ENCODE measurements around the gene PAX6.

PAX6 gene

GRCh38 chr11:31817621-31818424 lies 6.7 kb upstream of the PAX6 start:
- ChIA-PET CTCF (no interaction called here), POLR2A (interaction anchor here (1.5 kb wide), 1 partner anchor 9 kb away, joined by 3 read pairs; no protein-coding TSS in a partner anchor)
- DNase-seq (ENCODE audit: extremely low spot score), result no peak
- TF ChIP-seq, protein P1, sequence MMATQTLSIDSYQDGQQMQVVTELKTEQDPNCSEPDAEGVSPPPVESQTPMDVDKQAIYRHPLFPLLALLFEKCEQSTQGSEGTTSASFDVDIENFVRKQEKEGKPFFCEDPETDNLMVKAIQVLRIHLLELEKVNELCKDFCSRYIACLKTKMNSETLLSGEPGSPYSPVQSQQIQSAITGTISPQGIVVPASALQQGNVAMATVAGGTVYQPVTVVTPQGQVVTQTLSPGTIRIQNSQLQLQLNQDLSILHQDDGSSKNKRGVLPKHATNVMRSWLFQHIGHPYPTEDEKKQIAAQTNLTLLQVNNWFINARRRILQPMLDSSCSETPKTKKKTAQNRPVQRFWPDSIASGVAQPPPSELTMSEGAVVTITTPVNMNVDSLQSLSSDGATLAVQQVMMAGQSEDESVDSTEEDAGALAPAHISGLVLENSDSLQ (IDR thresholded peaks at IDR 0.05), result no peak
- TF ChIP-seq FOXM1 (IDR thresholded peaks at IDR 0.05; ENCODE audit: borderline replicate concordance) (no peak), CTBP1 (IDR thresholded peaks at IDR 0.05; ENCODE audit: borderline replicate concordance) (no peak), NFRKB (IDR thresholded peaks at IDR 0.05) (no peak), ZNF384 (IDR thresholded peaks at IDR 0.05) (no peak), TARDBP (IDR thresholded peaks at IDR 0.05) (no peak), LEF1 (IDR thresholded peaks at IDR 0.05; ENCODE audit: borderline replicate concordance) (no peak), L3MBTL2 (conservative IDR thresholded peaks at IDR 0.05) (no peak), FOXA1 (IDR thresholded peaks at IDR 0.05) (no peak), ELF4 (IDR thresholded peaks at IDR 0.05) (no peak), BHLHE40 (IDR thresholded peaks at IDR 0.05; ENCODE audit: borderline replicate concordance) (no peak), SUZ12 (IDR thresholded peaks at IDR 0.05) (no peak), ARNT (IDR thresholded peaks at IDR 0.05) (no peak), HDGF (IDR thresholded peaks at IDR 0.05; ENCODE audit: borderline replicate concordance) (no peak), FOXK2 (IDR thresholded peaks at IDR 0.05) (no peak), SP1 (IDR thresholded peaks at IDR 0.05) (no peak)

DNA sequence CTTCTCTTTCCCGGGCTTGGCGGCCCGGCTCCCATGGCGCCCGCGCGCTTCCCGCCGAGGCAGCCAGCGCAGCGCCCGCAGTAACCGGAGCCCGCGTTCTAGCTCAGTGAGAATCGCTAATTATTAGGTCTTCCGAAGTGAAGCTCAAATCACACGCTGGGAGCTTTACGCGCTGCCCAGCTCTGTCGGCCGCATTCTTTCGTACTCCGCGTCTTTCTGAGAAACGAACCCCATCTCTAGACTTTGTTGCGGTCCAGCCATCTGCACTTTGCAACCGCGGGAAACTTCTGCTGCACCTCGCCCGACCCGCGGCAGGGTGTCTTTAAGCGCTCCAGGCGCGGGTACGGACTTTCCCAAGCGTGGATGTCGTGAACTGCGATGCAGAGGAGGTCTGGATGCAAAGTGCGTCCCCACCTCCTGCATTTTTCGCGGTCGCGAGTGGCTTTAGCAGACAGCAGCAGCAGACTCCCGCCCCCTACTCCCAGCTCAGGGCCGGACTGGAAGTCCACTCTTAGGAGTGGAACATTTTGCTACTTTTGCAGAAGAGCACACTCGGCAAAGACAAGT lies 6.0 kb upstream of the PAX6 start:
- ChIA-PET POLR2A (interaction anchor here (1.2 kb wide), 1 partner anchor 447 kb away, joined by 4 read pairs; the partner anchor contains the start of genes DCDC1 and DNAJC24), CTCF (no interaction called here)
- peak; percentile 72 for TF ChIP-seq L3MBTL2 (conservative IDR thresholded peaks at IDR 0.05)
- TF ChIP-seq TARDBP (IDR thresholded peaks at IDR 0.05), result 0 out of 2 replicates have a peak, but pooled peaks have one; percentile 44
- TF ChIP-seq CTBP1 (IDR thresholded peaks at IDR 0.05; ENCODE audit: borderline replicate concordance), result no peak; the same call in 1 of the 2 replicates
- peak; percentile 51 for DNase-seq (ENCODE audit: extremely low spot score)

GRCh38 chr11:31816468-31817053 lies 5.4 kb upstream of the PAX6 start:
- ChIA-PET CTCF (no interaction called here), POLR2A (interaction anchor here (0.6 to 1.2 kb wide), 2 partner anchors 42 to 447 kb away, joined by 3 to 4 read pairs; partner anchors contain the start of genes DCDC1 and DNAJC24)
- peak; percentile 55 for DNase-seq (ENCODE audit: extremely low spot score)
- TF ChIP-seq CTBP1 (IDR thresholded peaks at IDR 0.05; ENCODE audit: borderline replicate concordance) (peak; percentile 66), SP1 (IDR thresholded peaks at IDR 0.05) (no peak)
- TF ChIP-seq, protein P1 (IDR thresholded peaks at IDR 0.05), result peak; percentile 92

DNA sequence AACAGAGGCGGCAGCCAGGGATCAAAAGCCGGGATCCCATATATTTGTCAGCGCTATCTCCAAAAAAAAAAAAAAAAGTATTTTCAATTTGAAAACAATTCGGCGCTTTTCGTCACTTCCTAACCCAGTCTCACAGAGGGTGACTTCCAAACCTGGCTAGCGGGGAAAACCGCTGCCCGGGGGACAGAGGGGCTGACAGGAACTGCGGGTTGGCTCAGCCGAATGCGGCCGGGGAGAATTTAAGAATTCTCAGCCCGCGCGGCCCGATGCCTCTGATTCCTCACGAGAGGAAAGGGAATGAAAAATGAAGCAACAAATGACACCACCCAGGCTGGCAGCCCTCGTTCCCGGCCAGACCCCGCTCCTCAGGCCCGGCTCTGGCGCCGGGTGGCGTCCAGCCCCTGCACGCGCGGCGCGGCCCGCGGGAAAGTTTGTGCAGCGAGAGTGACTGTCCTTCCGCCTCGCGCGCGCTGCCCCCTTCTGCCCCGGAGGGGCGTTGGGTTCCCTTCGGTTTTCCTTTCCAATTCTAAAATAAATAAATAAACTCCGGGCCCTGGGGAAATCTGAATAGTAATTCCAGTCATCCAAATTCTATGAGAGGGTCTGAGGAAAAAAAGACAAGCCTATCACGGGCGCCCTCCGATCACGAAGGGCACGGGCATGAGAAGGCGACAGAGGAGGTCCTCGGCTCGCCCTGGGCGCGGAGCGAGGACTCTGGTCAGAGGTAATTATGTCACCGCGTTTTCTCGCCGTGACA lies 4.8 kb upstream of the PAX6 start:
- DNase-seq (ENCODE audit: extremely low spot score), result peak; percentile 34
- TF ChIP-seq LEF1 (IDR thresholded peaks at IDR 0.05; ENCODE audit: borderline replicate concordance), result no peak
- no peak for TF ChIP-seq NFRKB (IDR thresholded peaks at IDR 0.05)
- TF ChIP-seq SP1 (IDR thresholded peaks at IDR 0.05), result no peak
- TF ChIP-seq L3MBTL2 (conservative IDR thresholded peaks at IDR 0.05), result peak; percentile 63
- no peak for TF ChIP-seq ARNT (IDR thresholded peaks at IDR 0.05)
- TF ChIP-seq FOXA1 (IDR thresholded peaks at IDR 0.05), result no peak
- TF ChIP-seq TARDBP (IDR thresholded peaks at IDR 0.05), result peak; percentile 24; the same call in 1 of the 2 replicates
- TF ChIP-seq ELF4 (IDR thresholded peaks at IDR 0.05), result no peak
- no peak for TF ChIP-seq FOXK2 (IDR thresholded peaks at IDR 0.05)
- TF ChIP-seq SUZ12 (IDR thresholded peaks at IDR 0.05), result no peak
- TF ChIP-seq HDGF (IDR thresholded peaks at IDR 0.05; ENCODE audit: borderline replicate concordance), result no peak
- TF ChIP-seq, protein P1 (IDR thresholded peaks at IDR 0.05), result no peak
- TF ChIP-seq BHLHE40 (IDR thresholded peaks at IDR 0.05; ENCODE audit: borderline replicate concordance), result no peak
- no peak for TF ChIP-seq CTBP1 (IDR thresholded peaks at IDR 0.05; ENCODE audit: borderline replicate concordance)
- ChIA-PET POLR2A (interaction anchor here (0.6 to 1.2 kb wide), 2 partner anchors 43 to 446 kb away, joined by 3 to 4 read pairs; partner anchors contain the start of genes DCDC1 and DNAJC24), CTCF (no interaction called here)

GRCh38 chr11:31814176-31814868 lies 3.2 kb upstream of the PAX6 start:
- ChIA-PET POLR2A (no interaction called here), CTCF (no interaction called here)
- TF ChIP-seq TARDBP (IDR thresholded peaks at IDR 0.05) (no peak), ARNT (IDR thresholded peaks at IDR 0.05) (no peak), ELF4 (IDR thresholded peaks at IDR 0.05) (no peak), NFRKB (IDR thresholded peaks at IDR 0.05) (no peak), L3MBTL2 (conservative IDR thresholded peaks at IDR 0.05) (no peak), SUZ12 (IDR thresholded peaks at IDR 0.05) (no peak), BHLHE40 (IDR thresholded peaks at IDR 0.05; ENCODE audit: borderline replicate concordance) (no peak), FOXA1 (IDR thresholded peaks at IDR 0.05) (no peak), ZNF384 (IDR thresholded peaks at IDR 0.05) (no peak), FOXK2 (IDR thresholded peaks at IDR 0.05) (no peak), SP1 (IDR thresholded peaks at IDR 0.05) (no peak), FOXM1 (IDR thresholded peaks at IDR 0.05; ENCODE audit: borderline replicate concordance) (no peak), HDGF (IDR thresholded peaks at IDR 0.05; ENCODE audit: borderline replicate concordance) (no peak), LEF1 (IDR thresholded peaks at IDR 0.05; ENCODE audit: borderline replicate concordance) (no peak), CTBP1 (IDR thresholded peaks at IDR 0.05; ENCODE audit: borderline replicate concordance) (no peak)
- TF ChIP-seq, protein P1 (IDR thresholded peaks at IDR 0.05), result no peak
- DNase-seq (ENCODE audit: extremely low spot score), result no peak
